Measurements from ENCODE around the gene BMERB1.

BMERB1 gene

GRCh38 chr16:15457400-15457799 is 23.0 kb downstream of the BMERB1 start:
- in situ Hi-C loops (cut with HindIII; ENCODE audit: low sequenced_read_pairs), result no loop called here
- TF ChIP-seq, protein P1, sequence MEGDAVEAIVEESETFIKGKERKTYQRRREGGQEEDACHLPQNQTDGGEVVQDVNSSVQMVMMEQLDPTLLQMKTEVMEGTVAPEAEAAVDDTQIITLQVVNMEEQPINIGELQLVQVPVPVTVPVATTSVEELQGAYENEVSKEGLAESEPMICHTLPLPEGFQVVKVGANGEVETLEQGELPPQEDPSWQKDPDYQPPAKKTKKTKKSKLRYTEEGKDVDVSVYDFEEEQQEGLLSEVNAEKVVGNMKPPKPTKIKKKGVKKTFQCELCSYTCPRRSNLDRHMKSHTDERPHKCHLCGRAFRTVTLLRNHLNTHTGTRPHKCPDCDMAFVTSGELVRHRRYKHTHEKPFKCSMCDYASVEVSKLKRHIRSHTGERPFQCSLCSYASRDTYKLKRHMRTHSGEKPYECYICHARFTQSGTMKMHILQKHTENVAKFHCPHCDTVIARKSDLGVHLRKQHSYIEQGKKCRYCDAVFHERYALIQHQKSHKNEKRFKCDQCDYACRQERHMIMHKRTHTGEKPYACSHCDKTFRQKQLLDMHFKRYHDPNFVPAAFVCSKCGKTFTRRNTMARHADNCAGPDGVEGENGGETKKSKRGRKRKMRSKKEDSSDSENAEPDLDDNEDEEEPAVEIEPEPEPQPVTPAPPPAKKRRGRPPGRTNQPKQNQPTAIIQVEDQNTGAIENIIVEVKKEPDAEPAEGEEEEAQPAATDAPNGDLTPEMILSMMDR (IDR thresholded peaks at IDR 0.05; ENCODE audit: low read depth, low read length, missing control alignments), result no peak
- DNase-seq (ENCODE audit: low read depth), result no peak
- no peak overlapping the region for H3K4me3 ChIP-seq (ENCODE audit: low read depth, low read length)

GRCh38 chr16:15457958-15458357 is 23.6 kb downstream of the BMERB1 start:
- H3K4me3 ChIP-seq (ENCODE audit: low read depth, low read length), result no peak overlapping the region
- DNase-seq (ENCODE audit: low read depth), result no peak
- in situ Hi-C loops (cut with HindIII; ENCODE audit: low sequenced_read_pairs), result no loop called here
- TF ChIP-seq, protein P1 (IDR thresholded peaks at IDR 0.05; ENCODE audit: low read depth, low read length, missing control alignments), result no peak

GRCh38 chr16:15459791-15460190 is 25.4 kb downstream of the BMERB1 start:
- no peak overlapping the region for H3K4me3 ChIP-seq (ENCODE audit: low read depth, low read length)
- no peak for DNase-seq (ENCODE audit: low read depth)
- in situ Hi-C loops (cut with HindIII; ENCODE audit: low sequenced_read_pairs), result no loop called here
- TF ChIP-seq, protein P1 (IDR thresholded peaks at IDR 0.05; ENCODE audit: low read depth, low read length, missing control alignments), result no peak

DNA sequence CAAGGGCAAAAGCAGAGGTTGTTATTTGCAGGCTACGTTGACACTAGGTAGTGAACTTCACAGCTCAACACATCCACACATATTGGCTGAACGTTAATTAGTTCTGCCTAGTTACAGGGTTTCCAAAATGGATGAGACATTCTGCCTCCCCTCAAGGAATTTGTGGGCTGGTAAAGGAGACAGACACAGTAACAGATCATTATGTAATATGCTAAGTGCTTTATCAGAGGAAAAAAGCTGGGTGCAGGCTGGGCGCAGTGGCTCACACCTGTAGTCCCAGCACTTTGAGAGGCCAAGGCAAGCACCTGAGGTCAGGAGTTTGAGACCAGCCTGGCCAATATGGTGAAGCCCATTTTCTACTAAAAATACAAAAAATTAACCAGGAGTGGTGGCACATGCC is 26.2 kb downstream of the BMERB1 start:
- in situ Hi-C loops (cut with HindIII; ENCODE audit: low sequenced_read_pairs), result no loop called here
- TF ChIP-seq, protein P1 (IDR thresholded peaks at IDR 0.05; ENCODE audit: low read depth, low read length, missing control alignments), result no peak
- H3K4me3 ChIP-seq (ENCODE audit: low read depth, low read length), result no peak overlapping the region
- DNase-seq (ENCODE audit: low read depth), result no peak

GRCh38 chr16:15461376-15461775 is 27.0 kb downstream of the BMERB1 start:
- TF ChIP-seq, protein P1 (IDR thresholded peaks at IDR 0.05; ENCODE audit: low read depth, low read length, missing control alignments), result no peak
- in situ Hi-C loops (cut with HindIII; ENCODE audit: low sequenced_read_pairs), result no loop called here
- no peak overlapping the region for H3K4me3 ChIP-seq (ENCODE audit: low read depth, low read length)
- DNase-seq (ENCODE audit: low read depth), result peak; percentile 27

DNA sequence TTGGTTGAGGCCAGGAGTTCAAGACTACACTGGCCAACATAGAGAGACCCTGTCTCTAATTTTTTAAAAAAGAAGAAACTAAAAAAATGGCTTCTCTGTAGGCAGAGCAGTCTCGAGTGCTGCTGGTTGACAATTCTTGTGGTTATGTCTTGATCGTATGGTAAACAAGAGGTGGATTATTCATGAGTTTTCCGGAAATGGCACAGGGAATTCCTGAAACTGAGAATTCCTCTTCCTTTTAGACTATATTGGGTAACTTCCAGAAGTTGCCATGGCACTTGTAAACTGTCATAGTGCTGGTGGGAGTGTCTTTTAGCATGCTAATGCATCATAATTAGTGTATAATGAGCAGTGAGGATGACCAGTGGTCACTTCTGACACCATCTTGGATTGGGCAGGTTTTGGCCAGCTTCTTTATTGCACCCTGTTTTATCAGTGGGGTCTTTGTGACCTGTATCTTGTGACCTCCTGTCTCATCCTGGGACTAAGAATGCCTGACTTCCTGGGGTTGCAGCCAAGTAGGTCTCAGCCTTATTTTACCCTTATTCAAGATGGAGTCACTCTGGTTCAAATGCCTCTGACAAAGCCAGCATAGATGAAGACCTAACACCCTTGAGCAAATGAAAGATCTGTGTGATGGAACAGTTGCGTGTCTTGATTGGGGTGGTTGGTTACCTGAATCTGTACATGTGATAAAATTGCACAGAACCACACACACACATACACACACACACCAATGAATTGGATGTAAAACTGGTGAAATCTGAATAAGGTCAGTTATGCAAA is 30.2 kb downstream of the BMERB1 start:
- no peak overlapping the region for H3K4me3 ChIP-seq (ENCODE audit: low read depth, low read length)
- TF ChIP-seq, protein P1 (IDR thresholded peaks at IDR 0.05; ENCODE audit: low read depth, low read length, missing control alignments), result no peak
- no peak for DNase-seq (ENCODE audit: low read depth)
- in situ Hi-C loops (cut with HindIII; ENCODE audit: low sequenced_read_pairs), result no loop called here
